ENCODE data around the gene NSUN6.
"Not testable (repeated sequence)": the region's sequence is repeated elsewhere in the genome, so short reads cannot be mapped to it uniquely, and the experiment has no call there.

NSUN6 gene

DNA sequence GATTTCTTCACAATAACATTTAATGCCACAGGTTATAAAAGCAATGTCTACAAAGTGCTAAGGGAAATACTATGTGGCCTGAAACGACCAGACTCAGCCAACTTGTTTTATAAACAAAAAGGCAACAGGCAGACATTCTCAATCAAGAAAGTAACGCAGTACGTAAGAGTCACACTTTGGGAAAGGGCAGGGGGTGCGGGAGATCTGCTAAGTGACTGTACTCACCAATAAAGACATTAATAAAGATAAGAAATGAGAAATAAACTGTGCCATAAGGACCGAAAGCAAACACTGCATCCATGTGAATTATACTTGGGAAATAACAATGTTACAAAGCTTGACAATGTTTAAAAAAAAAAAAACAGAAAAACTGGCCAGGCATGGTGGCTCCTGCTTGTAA lies 25.5 kb downstream of the NSUN6 start:
- Histone ChIP-seq H3K4me3 (no peak overlapping the region), H3K36me3 (ENCODE audit: insufficient read depth, low read length) (no peaks in the 10 kb centered on the region), H3K9ac (ENCODE audit: insufficient read length) (no peak overlapping the region), H3K27ac (no peak overlapping the region), H3K9me3 (ENCODE audit: low read depth, low read length) (no peaks in the 10 kb centered on the region)
- TF ChIP-seq FOXP2 (optimal IDR thresholded peaks at IDR 0.05; ENCODE audit: control extremely low read depth, extremely low read length, insufficient read depth) (no peak), POLR2AphosphoS5 (IDR thresholded peaks at IDR 0.05; ENCODE audit: borderline replicate concordance, low read depth, low read length) (no peak), EZH2 (IDR thresholded peaks at IDR 0.05) (no peak)
- no peak for DNase-seq (ENCODE audit: low read depth, low spot score)

DNA sequence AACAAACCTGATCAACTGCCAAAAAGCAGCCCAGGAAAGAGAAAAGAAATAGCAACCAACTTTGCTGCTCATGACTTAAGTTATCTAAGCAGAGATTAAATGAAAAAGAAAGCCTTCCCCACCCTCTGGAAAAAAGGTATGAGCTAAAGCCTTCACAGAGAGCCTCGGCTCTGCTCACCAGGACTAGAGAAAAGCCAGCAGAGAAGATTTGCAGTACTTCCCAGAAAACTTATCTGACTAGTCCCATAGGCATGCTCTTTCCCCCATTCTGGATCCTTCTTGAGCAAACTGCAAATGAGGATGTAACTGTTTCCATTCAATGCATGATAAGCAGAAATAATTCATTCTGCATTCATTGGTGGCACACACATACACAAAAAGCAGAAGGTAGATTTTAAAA lies 27.7 kb downstream of the NSUN6 start:
- H3K9me3 ChIP-seq (ENCODE audit: low read depth, low read length); H3K4me3 ChIP-seq: not testable (repeated sequence)

DNA sequence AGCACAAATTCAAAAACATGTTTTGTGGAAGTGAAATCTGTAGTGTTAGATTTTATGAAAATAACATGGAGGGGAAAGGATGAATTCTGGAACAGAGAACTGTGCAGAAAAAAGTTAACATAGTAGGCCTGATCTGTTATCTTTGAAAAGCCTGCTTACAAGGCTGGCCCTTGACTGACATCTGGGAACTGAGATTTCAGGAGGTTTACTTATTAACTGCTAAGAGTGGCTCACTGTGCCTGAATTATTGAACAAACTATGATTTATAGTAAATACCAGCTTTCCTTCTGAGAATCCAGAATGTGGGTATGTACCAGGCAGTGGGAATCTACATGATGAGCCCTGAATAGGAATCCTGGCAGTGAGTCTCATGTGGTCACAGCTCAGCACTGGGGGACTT lies 30.5 kb downstream of the NSUN6 start:
- H3K9me3 ChIP-seq (ENCODE audit: low read depth, low read length): no peaks in the 10 kb centered on the region
- DNase-seq (ENCODE audit: low read depth, low spot score): no peak
- H3K4me3 ChIP-seq: no peak overlapping the region
- H3K36me3 ChIP-seq (ENCODE audit: insufficient read depth, low read length): no peaks in the 10 kb centered on the region
- no peak overlapping the region for H3K27ac ChIP-seq
- H3K9ac ChIP-seq (ENCODE audit: insufficient read length): no peak overlapping the region
- no peak for TF ChIP-seq EZH2 (IDR thresholded peaks at IDR 0.05)
- TF ChIP-seq POLR2AphosphoS5 (IDR thresholded peaks at IDR 0.05; ENCODE audit: borderline replicate concordance, low read depth, low read length): no peak
- no peak for TF ChIP-seq FOXP2 (optimal IDR thresholded peaks at IDR 0.05; ENCODE audit: control extremely low read depth, extremely low read length, insufficient read depth)

More for the DNA sequence above, 27.7 kb downstream of the NSUN6 start:
- not testable (repeated sequence) for H3K36me3 ChIP-seq (ENCODE audit: insufficient read depth, low read length); H3K27ac ChIP-seq; H3K9ac ChIP-seq (ENCODE audit: insufficient read length); DNase-seq (ENCODE audit: low read depth, low spot score)

DNA sequence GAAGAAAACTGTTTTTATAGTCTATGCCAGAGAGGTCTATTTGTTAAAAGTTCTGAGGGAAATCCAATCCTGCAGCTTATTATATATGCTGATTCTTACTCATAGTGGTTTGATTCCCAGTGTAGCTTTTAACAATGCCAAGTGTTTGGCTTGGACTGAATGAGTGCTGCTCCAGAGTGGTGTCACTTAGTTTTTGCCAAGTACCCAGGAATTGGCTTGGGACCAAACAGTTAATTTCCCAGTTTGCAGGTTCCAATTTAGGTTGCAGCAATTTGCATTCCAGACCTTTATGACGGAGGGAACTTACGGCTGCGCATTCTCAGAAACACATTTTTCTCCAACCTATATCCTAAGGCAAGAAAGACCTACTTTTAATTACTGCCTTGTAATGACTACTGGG lies 32.4 kb downstream of the NSUN6 start:
- Histone ChIP-seq H3K36me3 (ENCODE audit: insufficient read depth, low read length) (no peaks in the 10 kb centered on the region), H3K9me3 (ENCODE audit: low read depth, low read length) (no peaks in the 10 kb centered on the region), H3K9ac (ENCODE audit: insufficient read length) (no peak overlapping the region), H3K27ac (peak overlapping the region; percentile 50; the same call in 1 of the 2 replicates), H3K4me3 (no peak overlapping the region)
- DNase-seq (ENCODE audit: low read depth, low spot score): no peak
- no peak for TF ChIP-seq EZH2 (IDR thresholded peaks at IDR 0.05)
- TF ChIP-seq POLR2AphosphoS5 (IDR thresholded peaks at IDR 0.05; ENCODE audit: borderline replicate concordance, low read depth, low read length): no peak
- no peak for TF ChIP-seq FOXP2 (optimal IDR thresholded peaks at IDR 0.05; ENCODE audit: control extremely low read depth, extremely low read length, insufficient read depth)

DNA sequence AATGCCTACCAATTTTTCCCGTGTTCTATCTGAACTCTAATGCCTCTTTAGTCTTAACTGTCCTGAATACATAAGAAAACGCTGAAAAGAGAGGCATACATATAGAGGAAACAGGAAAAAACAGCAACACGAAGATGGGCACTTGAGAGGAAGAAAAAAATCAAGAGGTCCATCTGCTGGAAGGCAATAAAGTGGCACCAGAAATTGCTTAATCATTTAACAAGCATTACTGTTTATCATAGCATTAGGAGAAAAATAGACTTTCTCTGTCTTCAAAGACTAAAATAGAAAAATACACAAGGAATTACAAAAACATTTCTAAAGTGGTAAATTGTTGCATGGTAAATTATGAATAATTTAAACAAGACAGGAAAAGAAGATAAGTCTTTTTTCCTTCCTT lies 35.0 kb downstream of the NSUN6 start:
- TF ChIP-seq EZH2 (IDR thresholded peaks at IDR 0.05) (no peak), FOXP2 (optimal IDR thresholded peaks at IDR 0.05; ENCODE audit: control extremely low read depth, extremely low read length, insufficient read depth) (no peak), POLR2AphosphoS5 (IDR thresholded peaks at IDR 0.05; ENCODE audit: borderline replicate concordance, low read depth, low read length) (no peak)
- Histone ChIP-seq H3K9me3 (ENCODE audit: low read depth, low read length) (no peaks in the 10 kb centered on the region), H3K36me3 (ENCODE audit: insufficient read depth, low read length) (no peaks in the 10 kb centered on the region), H3K4me3 (no peak overlapping the region), H3K9ac (ENCODE audit: insufficient read length) (no peak overlapping the region), H3K27ac (peak overlapping the region; percentile 31; the same call in 1 of the 2 replicates)
- no peak for DNase-seq (ENCODE audit: low read depth, low spot score)

DNA sequence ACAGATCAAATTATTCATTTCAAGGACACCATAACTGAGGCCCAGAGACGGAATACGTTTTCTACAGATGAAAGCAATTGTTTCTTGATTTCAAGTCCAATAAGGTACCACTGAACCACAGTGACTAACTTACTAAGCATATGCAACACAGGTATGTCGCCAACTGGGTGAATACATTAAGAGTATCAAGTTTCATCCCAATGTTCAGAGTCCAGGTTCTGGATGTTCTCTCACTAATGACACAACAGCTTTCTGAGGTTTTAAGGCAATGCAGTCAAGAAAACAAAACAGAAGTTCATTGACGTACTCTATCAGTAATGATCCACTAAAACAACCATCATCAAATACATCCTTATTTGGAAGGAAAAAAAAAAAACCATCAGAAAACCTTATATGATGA lies 35.8 kb downstream of the NSUN6 start:
- no peaks in the 10 kb centered on the region for H3K9me3 ChIP-seq (ENCODE audit: low read depth, low read length)
- no peaks in the 10 kb centered on the region for H3K36me3 ChIP-seq (ENCODE audit: insufficient read depth, low read length)
- TF ChIP-seq EZH2 (IDR thresholded peaks at IDR 0.05) (no peak), POLR2AphosphoS5 (IDR thresholded peaks at IDR 0.05; ENCODE audit: borderline replicate concordance, low read depth, low read length) (no peak), FOXP2 (optimal IDR thresholded peaks at IDR 0.05; ENCODE audit: control extremely low read depth, extremely low read length, insufficient read depth) (no peak)
- no peak overlapping the region for H3K9ac ChIP-seq (ENCODE audit: insufficient read length)
- no peak overlapping the region for H3K4me3 ChIP-seq
- DNase-seq (ENCODE audit: low read depth, low spot score): no peak
- no peak overlapping the region for H3K27ac ChIP-seq

DNA sequence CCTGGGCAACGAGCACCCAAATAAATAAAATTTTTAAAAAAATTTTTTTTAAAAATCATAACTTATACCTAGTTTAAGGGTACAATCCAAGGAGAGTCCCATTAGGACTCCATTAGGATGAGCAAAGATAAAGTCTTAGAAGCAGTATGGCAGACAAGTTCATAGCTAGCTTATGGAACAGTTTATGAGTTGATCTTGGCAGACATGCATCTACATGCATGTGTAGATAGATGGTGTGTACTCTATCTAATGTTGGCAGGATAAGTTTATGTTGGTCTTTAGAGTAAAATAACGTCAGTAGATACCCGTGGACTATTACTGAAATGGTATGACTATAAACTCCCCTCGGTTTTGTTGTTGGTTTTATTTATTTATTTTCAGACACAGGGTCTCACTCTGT lies 40.2 kb downstream of the NSUN6 start:
- no peak overlapping the region for H3K4me3 ChIP-seq
- H3K36me3 ChIP-seq (ENCODE audit: insufficient read depth, low read length): no peaks in the 10 kb centered on the region
- H3K9ac ChIP-seq (ENCODE audit: insufficient read length): no peak overlapping the region
- no peak overlapping the region for H3K27ac ChIP-seq
- TF ChIP-seq FOXP2 (optimal IDR thresholded peaks at IDR 0.05; ENCODE audit: control extremely low read depth, extremely low read length, insufficient read depth): no peak
- no peak for TF ChIP-seq POLR2AphosphoS5 (IDR thresholded peaks at IDR 0.05; ENCODE audit: borderline replicate concordance, low read depth, low read length)
- TF ChIP-seq EZH2 (IDR thresholded peaks at IDR 0.05): no peak
- H3K9me3 ChIP-seq (ENCODE audit: low read depth, low read length): no peaks in the 10 kb centered on the region
- no peak for DNase-seq (ENCODE audit: low read depth, low spot score)

DNA sequence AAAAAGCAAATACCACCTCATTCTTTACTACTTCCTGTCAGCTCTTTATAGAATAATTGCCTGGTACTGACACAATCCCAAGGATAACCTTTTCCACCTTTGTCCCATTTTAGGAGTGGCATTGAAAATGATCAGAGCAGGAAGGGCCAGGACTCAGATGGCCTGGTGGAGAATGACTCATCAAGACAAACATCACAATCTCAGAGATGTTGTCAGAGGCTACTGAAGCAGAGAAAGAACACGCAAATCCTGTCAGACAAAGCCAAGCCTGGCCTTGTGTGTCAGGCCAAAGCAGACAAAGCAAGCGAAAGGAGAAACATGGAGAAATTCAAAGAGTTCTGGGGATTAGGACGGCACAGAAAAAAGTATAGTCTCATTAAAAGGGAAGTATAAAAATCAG lies 40.9 kb downstream of the NSUN6 start:
- no peaks in the 10 kb centered on the region for H3K9me3 ChIP-seq (ENCODE audit: low read depth, low read length)
- no peak overlapping the region for H3K27ac ChIP-seq
- H3K4me3 ChIP-seq: no peak overlapping the region
- H3K36me3 ChIP-seq (ENCODE audit: insufficient read depth, low read length): no peaks in the 10 kb centered on the region
- H3K9ac ChIP-seq (ENCODE audit: insufficient read length): no peak overlapping the region
- DNase-seq (ENCODE audit: low read depth, low spot score): no peak
- TF ChIP-seq EZH2 (IDR thresholded peaks at IDR 0.05) (no peak), POLR2AphosphoS5 (IDR thresholded peaks at IDR 0.05; ENCODE audit: borderline replicate concordance, low read depth, low read length) (no peak), FOXP2 (optimal IDR thresholded peaks at IDR 0.05; ENCODE audit: control extremely low read depth, extremely low read length, insufficient read depth) (no peak)

DNA sequence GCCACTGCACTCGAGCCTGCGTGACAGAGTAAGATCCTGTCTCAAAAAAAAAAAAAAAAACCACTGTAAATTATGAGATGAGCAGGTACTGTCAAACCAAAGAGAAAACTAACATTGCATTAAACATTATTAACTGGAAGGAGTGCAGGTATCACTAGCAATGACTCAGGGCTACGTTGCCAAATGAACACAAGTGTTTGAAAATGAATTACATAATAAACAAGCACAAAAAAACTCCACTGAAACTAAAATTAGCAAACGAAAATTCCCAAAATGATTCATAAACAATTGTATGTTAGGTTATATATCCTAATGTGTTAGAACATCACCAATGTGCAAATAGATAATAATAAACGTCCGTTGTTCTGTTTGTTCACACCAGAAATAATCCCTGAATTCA lies 42.8 kb downstream of the NSUN6 start:
- Histone ChIP-seq H3K36me3 (ENCODE audit: insufficient read depth, low read length) (no peaks in the 10 kb centered on the region), H3K27ac (no peak overlapping the region), H3K9ac (ENCODE audit: insufficient read length) (no peak overlapping the region), H3K9me3 (ENCODE audit: low read depth, low read length) (no peaks in the 10 kb centered on the region), H3K4me3 (no peak overlapping the region)
- TF ChIP-seq FOXP2 (optimal IDR thresholded peaks at IDR 0.05; ENCODE audit: control extremely low read depth, extremely low read length, insufficient read depth) (no peak), POLR2AphosphoS5 (IDR thresholded peaks at IDR 0.05; ENCODE audit: borderline replicate concordance, low read depth, low read length) (no peak), EZH2 (IDR thresholded peaks at IDR 0.05) (no peak)
- no peak for DNase-seq (ENCODE audit: low read depth, low spot score)
